C4-2B (cell line): ENCODE data around the gene CDH23.

ENCODE experiments used
- ZFX ChIP-seq: fragments of 450-650 bp; IDR thresholded peaks from 2 replicates; pipeline ENCODE4 v1.6.1; 2017
- TF ChIP-seq, protein P1 (sequence below): fragments of 450-650 bp; conservative IDR thresholded peaks from 2 replicates; pipeline ENCODE4 v1.5.1; 2017; ENCODE audit warnings: mild to moderate bottlenecking

- TF ChIP-seq, protein P1, sequence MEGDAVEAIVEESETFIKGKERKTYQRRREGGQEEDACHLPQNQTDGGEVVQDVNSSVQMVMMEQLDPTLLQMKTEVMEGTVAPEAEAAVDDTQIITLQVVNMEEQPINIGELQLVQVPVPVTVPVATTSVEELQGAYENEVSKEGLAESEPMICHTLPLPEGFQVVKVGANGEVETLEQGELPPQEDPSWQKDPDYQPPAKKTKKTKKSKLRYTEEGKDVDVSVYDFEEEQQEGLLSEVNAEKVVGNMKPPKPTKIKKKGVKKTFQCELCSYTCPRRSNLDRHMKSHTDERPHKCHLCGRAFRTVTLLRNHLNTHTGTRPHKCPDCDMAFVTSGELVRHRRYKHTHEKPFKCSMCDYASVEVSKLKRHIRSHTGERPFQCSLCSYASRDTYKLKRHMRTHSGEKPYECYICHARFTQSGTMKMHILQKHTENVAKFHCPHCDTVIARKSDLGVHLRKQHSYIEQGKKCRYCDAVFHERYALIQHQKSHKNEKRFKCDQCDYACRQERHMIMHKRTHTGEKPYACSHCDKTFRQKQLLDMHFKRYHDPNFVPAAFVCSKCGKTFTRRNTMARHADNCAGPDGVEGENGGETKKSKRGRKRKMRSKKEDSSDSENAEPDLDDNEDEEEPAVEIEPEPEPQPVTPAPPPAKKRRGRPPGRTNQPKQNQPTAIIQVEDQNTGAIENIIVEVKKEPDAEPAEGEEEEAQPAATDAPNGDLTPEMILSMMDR: no peak
- TF ChIP-seq ZFX: no peak
Observed at GRCh38 chr10:71727738-71728737, 331.3 kb downstream of the CDH23 start.
